Stimulated activated CD8-positive, alpha-beta memory T cell treated with anti-CD3 and anti-CD28 coated beads, Interleukin-15, amount 100 ng/mL, for 24 hours (primary cell): Measurements from ENCODE around the gene DAD1.
"Not testable (repeated sequence)": the region's sequence is repeated elsewhere in the genome, so short reads cannot be mapped to it uniquely, and the experiment has no call there.

ENCODE experiments used
- DNase-seq: peaks from one replicate; pipeline ENCODE4 v3.0.0-alpha.2; 2020; ENCODE audit warnings: low read depth

DAD1 gene

DNA sequence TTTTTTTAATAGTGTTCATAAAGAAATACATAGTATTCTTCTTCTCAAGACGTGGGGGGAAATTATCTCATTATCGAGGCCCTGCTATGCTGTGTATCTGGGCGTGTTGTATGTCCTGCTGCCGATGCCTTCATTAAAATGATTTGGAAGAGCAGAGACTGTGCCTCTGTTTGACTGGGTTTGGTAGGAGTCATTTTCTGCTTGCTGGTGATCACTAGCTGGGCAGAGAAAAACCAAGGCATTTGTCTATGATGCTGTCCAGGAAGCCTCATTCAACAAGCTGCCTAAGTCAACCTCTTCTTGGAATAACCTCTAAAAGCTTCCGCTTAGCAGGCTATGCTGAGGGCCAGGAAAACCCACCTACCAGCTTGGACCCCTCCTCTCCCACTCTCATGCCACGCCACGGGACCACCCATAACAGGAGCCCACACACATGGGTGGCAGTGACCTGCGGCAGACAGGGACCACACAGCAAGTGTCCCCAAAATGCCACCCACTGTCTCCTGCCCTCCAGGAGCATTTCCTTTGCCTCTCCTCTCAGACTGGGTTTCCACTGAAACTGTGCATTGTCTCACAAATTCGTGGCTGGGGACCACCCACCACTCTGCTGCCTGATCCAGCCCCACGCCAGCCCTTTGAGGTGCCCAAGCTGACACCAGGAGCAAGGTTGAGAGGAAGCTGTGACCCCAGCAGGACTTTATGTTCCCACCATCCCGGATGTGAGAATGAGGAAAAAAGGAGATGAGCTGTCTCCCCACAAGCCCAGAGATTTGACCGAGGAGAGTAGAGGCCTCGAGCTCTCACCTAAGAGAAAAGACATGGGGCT is 36.8 kb downstream of the DAD1 start:
- DNase-seq = no peak

- no peak for DNase-seq
These were observed 37.4 kb downstream of the DAD1 start for GRCh38 chr14:22551605-22551997.

- no peak for DNase-seq
These were observed 38.9 kb downstream of the DAD1 start for GRCh38 chr14:22549981-22550673.

DNA sequence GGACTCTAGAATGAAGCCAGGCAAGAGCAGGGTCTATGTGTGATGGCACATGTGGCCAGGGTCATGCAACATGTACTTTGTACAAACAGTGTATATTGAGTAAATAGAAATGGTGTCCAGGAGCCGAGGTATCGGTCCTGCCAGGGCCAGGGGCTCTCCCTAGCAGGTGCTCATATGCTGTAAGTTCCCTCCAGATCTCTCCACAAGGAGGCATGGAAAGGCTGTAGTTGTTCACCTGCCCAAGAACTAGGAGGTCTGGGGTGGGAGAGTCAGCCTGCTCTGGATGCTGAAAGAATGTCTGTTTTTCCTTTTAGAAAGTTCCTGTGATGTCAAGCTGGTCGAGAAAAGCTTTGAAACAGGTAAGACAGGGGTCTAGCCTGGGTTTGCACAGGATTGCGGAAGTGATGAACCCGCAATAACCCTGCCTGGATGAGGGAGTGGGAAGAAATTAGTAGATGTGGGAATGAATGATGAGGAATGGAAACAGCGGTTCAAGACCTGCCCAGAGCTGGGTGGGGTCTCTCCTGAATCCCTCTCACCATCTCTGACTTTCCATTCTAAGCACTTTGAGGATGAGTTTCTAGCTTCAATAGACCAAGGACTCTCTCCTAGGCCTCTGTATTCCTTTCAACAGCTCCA is 39.6 kb downstream of the DAD1 start:
- no peak for DNase-seq

DNA sequence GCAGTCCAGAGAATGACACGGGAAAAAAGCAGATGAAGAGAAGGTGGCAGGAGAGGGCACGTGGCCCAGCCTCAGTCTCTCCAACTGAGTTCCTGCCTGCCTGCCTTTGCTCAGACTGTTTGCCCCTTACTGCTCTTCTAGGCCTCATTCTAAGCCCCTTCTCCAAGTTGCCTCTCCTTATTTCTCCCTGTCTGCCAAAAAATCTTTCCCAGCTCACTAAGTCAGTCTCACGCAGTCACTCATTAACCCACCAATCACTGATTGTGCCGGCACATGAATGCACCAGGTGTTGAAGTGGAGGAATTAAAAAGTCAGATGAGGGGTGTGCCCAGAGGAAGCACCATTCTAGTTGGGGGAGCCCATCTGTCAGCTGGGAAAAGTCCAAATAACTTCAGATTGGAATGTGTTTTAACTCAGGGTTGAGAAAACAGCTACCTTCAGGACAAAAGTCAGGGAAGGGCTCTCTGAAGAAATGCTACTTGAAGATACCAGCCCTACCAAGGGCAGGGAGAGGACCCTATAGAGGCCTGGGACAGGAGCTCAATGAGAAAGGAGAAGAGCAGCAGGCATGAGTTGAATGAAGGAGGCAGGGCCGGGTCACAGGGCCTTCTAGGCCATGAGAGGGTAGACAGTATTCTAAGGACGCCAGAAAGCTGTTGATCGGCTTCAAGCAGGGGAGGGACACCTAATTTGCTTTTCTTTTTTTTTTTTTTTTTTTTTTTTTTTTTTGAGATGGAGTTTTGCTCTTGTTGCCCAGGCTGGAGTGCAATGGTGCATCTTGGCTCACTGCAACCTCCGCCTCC is 40.9 kb downstream of the DAD1 start:
- DNase-seq = no peak

DNA sequence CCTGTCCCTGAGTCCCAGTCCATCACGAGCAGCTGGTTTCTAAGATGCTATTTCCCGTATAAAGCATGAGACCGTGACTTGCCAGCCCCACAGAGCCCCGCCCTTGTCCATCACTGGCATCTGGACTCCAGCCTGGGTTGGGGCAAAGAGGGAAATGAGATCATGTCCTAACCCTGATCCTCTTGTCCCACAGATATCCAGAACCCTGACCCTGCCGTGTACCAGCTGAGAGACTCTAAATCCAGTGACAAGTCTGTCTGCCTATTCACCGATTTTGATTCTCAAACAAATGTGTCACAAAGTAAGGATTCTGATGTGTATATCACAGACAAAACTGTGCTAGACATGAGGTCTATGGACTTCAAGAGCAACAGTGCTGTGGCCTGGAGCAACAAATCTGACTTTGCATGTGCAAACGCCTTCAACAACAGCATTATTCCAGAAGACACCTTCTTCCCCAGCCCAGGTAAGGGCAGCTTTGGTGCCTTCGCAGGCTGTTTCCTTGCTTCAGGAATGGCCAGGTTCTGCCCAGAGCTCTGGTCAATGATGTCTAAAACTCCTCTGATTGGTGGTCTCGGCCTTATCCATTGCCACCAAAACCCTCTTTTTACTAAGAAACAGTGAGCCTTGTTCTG is 41.6 kb downstream of the DAD1 start:
- DNase-seq = no peak

- no peak for DNase-seq
These were observed 42.3 kb downstream of the DAD1 start for GRCh38 chr14:22546722-22547071.

- no peak for DNase-seq
These were observed 42.9 kb downstream of the DAD1 start for GRCh38 chr14:22545842-22546721.

- no peak for DNase-seq
These were observed 44.1 kb downstream of the DAD1 start for GRCh38 chr14:22544881-22545420.

DNA sequence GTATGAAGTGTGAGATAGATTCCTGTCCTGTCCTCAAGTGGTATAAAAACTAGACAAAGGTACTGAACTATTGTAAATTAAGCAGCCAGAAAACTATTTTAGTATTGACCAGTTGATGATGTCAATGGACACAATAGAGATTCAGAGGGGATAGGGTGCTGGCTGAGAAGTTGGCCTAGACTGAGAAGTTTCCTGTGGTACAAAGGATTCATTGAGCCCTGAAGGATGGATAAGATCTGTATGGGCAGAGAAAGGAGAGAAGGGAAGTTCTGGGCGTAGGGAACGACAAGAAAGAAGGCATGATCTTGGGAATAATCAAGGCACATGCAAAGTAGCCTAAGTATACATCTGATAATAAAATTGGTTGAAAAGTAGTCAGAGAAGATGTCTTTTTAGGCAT is 44.6 kb downstream of the DAD1 start:
- no peak for DNase-seq

DNA sequence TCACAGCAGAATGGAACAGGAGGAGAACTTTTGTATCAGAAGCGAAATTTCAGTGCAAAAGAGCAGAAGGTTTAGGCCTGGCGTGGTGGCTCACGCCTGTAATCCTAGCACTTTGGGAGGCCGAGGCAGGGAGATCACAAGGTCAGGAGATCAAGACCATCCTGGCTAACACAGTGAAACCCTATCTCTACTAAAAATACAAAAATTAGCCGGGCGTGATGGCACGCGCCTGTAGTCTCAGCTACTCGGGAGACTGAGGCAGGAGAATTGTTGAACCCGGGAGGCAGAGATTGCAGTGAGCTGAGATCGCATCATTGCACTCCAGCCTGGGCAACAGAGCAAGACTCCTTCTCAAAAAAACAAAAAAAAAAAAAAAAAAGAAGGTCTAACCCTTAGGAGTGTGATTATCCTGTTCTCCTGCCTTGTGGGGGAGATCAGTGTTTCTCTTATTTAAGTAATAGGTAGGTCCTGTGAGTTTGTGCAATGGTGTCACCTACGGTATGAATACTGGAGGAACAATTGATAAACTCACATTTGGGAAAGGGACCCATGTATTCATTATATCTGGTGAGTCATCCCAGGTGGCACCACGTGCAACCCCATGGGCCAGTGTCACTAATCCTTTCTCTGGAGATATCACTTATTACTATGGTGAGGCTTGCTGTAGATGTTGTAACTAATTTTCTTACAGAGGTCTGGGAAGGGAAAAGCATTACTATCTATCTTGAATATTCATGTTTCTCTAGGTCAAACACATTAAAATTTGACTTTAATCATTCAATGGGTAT is 45.3 kb downstream of the DAD1 start:
- DNase-seq = not testable (repeated sequence)

DNA sequence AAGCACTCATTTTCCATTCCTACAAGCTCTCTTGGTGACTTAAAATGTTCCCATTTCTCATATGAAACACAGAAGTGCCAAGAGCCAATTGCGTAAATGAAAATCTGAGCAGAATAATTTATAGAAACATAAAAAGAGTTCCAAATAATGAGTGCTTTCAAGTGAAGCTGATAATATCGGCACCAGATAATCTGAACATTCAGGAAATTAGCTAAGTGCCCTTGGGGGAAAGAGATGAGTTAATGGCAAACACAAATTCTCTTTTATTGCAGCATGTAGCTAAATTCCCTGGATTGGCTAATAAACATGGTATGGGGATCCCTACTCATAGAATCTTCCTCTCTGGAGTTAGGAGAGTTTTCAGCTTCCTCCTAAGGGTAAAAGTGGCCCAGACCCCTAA is 46.7 kb downstream of the DAD1 start:
- DNase-seq = no peak

GRCh38 chr14:22541721-22542120 is 47.3 kb downstream of the DAD1 start:
- DNase-seq = no peak

DNA sequence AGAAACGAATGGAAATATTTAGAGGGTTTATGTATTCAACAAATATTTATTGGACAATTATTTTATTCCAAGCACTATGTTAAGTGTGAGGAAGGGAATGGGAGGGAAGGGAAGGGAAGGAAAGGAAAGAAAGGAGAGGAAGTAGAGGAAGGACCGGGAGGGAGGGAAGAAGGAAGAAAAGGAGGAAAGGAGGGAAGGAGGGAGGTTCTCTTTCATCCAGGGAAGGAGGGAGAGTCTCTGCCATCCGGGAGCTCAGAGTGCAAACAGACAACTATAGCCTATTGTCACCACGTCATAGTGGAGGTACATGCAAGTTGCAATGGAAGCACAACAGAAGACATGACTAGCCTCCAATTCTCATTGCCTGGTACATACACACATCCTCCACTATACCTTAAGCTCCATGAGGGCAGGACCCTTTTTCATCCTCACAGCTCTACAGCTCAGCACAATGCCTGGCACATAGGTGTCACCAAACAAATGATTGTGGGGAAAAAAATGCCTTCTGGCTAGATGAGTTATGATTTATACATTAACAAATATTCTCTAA is 48.1 kb downstream of the DAD1 start:
- no peak for DNase-seq

DNA sequence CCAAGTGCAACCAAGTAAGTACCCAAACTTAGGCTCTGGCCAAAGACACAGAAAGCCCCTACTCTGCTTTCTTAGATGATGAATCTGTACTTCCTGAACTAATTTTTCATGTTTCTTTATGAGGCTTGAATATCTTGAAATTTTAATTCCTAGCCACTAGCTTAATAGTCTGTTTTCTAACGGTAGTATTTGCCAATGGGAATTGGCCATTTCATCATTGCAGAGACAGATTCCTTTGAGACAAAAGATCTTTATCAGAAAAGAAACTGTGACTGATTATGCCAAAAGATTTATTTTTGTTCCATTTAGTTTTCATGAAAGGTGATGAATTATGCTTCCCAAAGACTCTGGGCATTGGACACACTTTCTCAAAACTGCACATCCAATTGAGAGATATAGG is 48.7 kb downstream of the DAD1 start:
- DNase-seq = no peak

- DNase-seq = no peak
These were observed 49.2 kb downstream of the DAD1 start for GRCh38 chr14:22539831-22540230.

GRCh38 chr14:22538671-22539228 is 50.3 kb downstream of the DAD1 start:
- no peak for DNase-seq

- no peak for DNase-seq
These were observed 51.4 kb downstream of the DAD1 start for GRCh38 chr14:22537436-22538310.
